Vagina (tissue), 2 donors: ENCODE results near the gene CABP5.

Source experiments
- POLR2A ChIP-seq, 2 donors: fragments of 450-650 bp; IDR thresholded peaks; one replicate each; pipeline ENCODE4 v1.6.1; 2017; ENCODE audit warnings: antibody characterized with exemption in 2 of 2, mild to moderate bottlenecking in 2 of 2, moderate library complexity in 2 of 2
- POLR2AphosphoS5 ChIP-seq, 2 donors: sonication (generic); formaldehyde crosslinking; IDR thresholded peaks; one replicate each; pipeline ENCODE4 v1.9.0; 2017; ENCODE audit warnings: antibody characterized with exemption in 2 of 2, mild to moderate bottlenecking in 2 of 2, low read depth in 1 of 2; ENCODE audit not compliant: insufficient read depth in 1 of 2
- TF ChIP-seq, protein P1 (sequence below), 3 experiments: fragments of 450-650 bp in 2 of 3; fragments of 200-600 bp in 1 of 3; sonication (generic) in 1 of 3; IDR thresholded peaks; one replicate each; pipeline ENCODE4 v1.5.1; 2017 to 2019; ENCODE audit warnings: antibody characterized with exemption in 3 of 3, mild to moderate bottlenecking in 2 of 3, moderate library complexity in 2 of 3

DNA sequence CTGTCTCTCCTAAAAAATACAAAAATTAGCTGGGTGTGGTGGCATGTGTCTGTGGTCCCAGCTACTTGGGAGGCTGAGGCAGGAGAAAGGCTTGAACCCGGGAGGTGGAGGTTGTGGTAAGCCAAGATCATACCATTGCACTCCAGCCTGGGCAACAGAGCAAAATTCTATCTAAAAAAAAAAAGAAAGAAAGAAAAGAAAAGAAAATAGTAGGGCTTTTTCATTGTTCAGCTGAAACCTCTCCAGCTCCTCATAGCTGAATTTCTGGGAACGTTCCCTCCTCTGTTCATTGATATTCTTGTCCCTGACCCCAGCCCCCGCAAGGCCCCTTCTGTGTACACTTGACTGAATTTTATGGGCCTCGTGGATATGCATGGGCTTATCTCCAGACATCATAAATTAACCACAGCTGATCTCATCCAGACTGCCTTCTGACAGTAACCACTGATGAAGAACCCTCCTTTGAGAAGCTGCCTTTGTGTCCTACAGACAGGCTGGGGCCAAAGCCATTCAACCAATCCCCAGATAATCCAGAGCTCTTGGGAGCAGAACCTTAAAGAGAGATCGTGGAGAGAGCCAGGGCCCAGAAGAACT is 49.6 kb downstream of the CABP5 start, which contains the start of gene ELSPBP1:
- TF ChIP-seq, protein P1, sequence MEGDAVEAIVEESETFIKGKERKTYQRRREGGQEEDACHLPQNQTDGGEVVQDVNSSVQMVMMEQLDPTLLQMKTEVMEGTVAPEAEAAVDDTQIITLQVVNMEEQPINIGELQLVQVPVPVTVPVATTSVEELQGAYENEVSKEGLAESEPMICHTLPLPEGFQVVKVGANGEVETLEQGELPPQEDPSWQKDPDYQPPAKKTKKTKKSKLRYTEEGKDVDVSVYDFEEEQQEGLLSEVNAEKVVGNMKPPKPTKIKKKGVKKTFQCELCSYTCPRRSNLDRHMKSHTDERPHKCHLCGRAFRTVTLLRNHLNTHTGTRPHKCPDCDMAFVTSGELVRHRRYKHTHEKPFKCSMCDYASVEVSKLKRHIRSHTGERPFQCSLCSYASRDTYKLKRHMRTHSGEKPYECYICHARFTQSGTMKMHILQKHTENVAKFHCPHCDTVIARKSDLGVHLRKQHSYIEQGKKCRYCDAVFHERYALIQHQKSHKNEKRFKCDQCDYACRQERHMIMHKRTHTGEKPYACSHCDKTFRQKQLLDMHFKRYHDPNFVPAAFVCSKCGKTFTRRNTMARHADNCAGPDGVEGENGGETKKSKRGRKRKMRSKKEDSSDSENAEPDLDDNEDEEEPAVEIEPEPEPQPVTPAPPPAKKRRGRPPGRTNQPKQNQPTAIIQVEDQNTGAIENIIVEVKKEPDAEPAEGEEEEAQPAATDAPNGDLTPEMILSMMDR (IDR thresholded peaks at IDR 0.05), result no peak
- no peak for TF ChIP-seq POLR2AphosphoS5 (IDR thresholded peaks at IDR 0.05; ENCODE audit: insufficient read depth in 1 of 2, low read depth in 1 of 2)
- TF ChIP-seq POLR2A (IDR thresholded peaks at IDR 0.05), result no peak
